Central memory CD4-positive, alpha-beta T cell (primary cell): ENCODE measurements around the gene TRPM3.
"Not testable (repeated sequence)": the region's sequence is repeated elsewhere in the genome, so short reads cannot be mapped to it uniquely, and the experiment has no call there.

Experiments
- DNase-seq: peaks from one replicate; pipeline ENCODE4 v3.0.0; 2022

The TRPM3 gene

GRCh38 chr9:70724794-70725193 is 396.6 kb downstream of the TRPM3 start:
- DNase-seq, result not testable (repeated sequence)

GRCh38 chr9:70724025-70724424 is 397.4 kb downstream of the TRPM3 start:
- DNase-seq, result not testable (repeated sequence)

GRCh38 chr9:70706797-70707196 is 414.6 kb downstream of the TRPM3 start:
- not testable (repeated sequence) for DNase-seq

- no peak for DNase-seq
These were observed 420.3 kb downstream of the TRPM3 start for GRCh38 chr9:70701163-70701562.

DNA sequence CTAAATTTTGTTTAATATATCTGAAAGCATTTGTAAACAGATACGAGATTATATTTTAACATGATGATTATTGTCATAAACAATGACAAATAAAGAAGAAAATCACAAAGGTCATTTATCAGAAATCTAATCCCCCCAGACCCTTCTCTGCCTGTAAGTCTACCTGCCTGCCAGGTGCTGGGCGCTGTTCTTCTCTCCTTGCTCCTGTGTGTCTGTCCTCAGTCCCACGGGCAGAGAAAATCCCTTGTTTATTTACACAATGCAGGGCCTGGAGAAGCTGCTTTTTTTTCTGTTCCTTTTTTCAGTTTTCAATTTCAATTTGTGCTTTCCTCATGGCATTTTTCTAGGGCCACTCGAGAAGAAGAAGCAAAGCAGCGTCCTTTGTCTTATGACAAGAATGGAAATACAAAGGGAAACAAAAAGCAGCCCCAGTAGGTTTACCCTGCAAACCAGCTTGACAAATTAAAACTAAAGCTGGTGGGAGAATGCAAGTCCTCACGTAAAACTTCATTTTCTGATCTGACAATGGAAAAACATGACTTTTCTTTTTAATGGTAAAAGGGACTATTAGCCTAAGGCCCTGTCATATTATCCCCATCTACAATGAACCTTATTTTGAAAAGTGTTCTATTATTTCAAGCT is 424.6 kb downstream of the TRPM3 start:
- no peak for DNase-seq

DNA sequence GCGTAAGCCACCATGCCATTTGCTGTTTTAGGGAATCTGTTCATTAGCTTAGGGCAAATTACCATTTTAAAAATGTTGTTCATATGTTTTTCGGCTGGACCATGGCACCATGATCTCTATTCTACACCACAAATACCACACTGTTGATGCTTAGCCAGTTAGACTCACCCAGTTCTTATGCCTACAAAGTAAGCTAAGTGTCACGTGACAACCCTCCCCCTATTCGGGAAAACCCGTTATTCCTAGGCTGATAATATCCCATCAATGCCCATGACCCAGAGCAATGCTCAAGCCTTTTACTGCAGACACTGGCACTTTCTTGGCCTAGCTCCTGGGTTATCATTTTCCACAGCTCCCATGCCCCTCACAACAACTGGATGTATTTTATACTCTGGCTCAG is 426.7 kb downstream of the TRPM3 start:
- DNase-seq, result no peak

DNA sequence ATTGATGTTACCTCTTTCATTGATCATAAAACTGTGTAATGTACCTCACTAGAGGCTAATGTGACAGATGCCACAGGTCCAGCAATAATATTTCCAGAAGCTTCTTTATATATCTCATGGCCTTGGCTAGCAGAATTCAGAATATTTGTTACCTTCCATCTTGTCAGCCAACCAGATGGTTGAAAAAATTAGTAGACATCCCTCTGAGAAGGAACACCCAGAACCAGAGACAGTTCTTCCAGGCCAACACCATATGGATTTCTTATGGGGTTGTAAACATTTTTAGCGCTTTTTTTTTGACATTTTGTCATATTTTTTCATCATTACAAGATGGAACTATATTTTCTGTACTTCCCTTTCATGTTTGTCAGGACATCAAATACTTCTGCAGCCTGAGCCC is 428.2 kb downstream of the TRPM3 start:
- no peak for DNase-seq

DNA sequence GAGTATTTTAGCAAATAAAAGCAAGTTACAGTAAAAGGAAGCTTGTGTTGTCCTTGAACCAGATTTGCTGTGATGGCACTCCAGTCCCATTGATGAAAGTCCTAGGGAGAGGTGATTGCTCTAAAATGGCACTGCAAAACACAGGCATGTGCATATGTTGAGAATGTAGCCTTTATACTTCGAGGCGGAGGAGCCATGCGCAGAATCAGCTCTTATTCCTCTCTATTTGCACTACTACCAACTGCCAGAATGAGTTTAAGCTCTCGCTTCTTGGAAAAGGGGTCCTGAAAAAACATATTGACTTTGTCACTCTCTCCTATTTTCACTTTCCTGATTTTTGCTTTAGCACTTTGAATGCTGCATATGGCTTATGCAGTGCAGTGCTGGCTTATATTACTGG is 429.0 kb downstream of the TRPM3 start:
- DNase-seq, result no peak

DNA sequence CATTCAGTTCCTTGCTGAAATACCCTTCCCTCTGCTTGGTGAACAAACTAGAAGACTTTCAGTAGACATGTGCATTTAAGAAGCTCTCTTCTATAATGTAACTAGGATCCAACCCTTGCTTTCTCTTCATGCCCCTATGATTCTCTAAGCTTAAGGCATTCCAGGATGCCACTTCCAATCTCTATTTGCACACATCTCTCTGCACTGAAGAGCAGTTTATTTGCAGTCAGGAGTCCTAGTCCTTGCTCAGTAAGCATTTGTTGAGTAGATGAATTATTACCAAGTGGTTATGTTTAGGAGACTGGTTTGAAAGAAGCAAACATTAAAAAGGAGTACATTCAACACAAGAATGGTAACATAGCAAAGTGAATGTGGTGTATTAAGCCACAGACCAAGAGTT is 432.7 kb downstream of the TRPM3 start:
- no peak for DNase-seq

DNA sequence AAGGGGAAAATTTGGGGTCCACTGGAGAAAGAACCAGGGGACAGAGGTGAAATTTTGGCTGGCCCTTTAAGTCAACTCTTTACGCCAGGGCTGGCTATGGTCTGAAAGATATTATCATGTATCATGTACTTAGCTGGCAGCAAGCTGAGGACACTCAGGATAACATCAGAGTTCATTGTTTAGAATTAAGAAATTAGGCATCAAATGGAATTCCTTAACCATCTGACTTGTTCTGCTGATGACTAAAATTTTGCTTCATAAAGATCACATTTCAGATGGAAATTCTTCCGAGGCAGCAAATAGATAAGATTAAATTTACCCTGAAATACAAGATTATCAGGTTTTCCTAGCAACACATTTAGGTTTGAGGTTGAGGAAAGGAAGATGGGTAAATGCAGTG is 437.6 kb downstream of the TRPM3 start:
- no peak for DNase-seq

DNA sequence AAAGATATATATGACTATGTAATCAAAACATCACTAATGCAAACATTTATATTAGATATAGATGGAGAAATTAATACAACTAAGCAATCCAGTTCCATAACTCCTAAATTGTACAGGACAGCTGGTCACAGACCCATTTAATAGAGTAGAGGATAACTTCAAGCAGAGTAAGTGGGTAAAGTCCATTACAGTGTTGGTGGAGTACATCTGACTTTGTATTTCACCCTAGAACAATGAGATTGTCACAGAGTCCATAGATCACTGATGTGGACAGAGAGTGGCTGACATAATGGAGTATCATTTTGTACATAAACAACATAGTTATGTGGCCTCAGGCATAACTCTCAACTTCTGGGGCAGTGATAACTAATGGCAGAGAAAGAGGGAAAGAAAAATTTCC is 439.1 kb downstream of the TRPM3 start:
- DNase-seq, result no peak

DNA sequence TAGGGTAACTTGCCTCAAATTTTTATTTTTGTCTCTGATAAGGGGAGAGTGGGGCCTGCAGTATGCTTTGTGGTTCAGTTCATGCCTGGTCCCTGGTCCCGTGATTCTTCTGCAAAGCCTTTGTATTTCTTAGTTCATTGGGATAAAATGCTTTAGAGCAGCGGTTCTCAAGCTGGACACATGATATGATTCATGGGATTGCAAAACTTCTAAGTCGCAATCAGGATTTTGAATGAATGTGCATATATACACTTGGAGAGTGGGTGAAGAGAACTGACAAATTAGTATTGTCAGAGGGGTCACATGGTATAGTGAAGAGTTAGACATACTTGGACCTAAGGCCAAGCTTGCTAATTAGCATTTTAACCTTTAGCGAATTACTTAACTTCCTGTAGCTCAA is 441.6 kb downstream of the TRPM3 start:
- DNase-seq, result no peak

DNA sequence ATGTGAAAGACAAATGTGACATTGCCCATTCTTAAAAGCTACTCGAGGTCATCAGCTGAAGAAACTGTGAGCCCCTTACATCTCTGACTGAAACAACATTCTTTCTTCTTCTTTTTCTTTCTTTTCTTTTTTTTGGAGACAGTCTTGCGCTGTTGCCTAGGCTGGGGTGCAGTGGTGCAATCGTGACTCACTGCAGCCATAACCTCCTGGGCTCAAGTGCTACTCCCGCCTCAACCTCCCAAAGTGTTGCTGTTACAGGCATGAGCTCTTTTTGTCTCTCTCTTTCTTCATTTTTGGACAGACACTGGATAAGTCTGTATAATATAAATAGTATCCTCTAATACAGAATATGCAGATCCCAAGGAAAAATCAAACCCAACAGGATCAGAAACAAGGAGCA is 443.3 kb downstream of the TRPM3 start:
- no peak for DNase-seq

GRCh38 chr9:70677055-70677735 is 444.2 kb downstream of the TRPM3 start:
- no peak for DNase-seq

GRCh38 chr9:70675868-70676370 is 445.5 kb downstream of the TRPM3 start:
- no peak for DNase-seq

DNA sequence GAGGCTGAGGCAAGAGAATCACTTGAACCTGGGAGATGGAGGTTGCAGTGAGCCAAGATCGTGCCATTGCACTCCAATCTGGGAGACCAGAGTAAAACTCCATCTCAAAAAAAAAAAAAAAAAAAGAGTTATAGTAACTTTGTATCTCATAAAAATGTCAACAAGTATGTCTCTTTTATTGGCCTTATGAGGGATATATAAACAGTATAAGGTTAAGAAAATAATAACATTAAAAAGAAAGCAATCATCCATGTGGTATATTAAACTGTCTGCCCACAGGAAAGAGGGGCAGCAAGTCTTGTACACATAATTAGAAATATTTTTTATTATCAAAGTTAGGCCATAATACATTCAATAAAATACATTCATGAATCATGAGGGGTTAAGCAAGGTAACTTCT is 447.6 kb downstream of the TRPM3 start:
- no peak for DNase-seq

DNA sequence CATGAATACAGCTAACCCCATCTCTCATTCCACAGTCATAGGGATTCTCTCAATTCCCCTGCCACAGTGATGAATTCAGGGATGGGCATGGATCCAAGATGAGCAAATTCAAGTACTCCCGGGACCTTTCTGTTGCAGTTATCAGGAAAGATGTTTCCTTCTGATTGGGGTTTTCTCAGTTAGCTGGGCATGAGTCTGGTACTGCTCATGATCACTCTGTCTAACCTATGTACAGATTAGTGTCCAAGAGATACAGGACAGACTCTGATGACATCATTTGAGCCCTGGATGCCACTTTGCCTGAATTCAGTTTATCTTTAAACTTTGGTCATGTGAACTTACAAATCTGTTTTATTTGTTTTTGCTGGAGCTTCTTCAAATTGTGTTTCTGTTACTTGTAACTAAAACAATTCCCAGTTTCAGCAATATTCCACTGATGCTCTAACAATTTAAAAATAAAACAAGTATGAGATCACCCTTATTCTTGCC is 449.2 kb downstream of the TRPM3 start:
- DNase-seq, result no peak

- DNase-seq, result no peak
These were observed 452.7 kb downstream of the TRPM3 start for GRCh38 chr9:70668751-70669150.

- no peak for DNase-seq
These were observed 462.7 kb downstream of the TRPM3 start for GRCh38 chr9:70658765-70659164.

DNA sequence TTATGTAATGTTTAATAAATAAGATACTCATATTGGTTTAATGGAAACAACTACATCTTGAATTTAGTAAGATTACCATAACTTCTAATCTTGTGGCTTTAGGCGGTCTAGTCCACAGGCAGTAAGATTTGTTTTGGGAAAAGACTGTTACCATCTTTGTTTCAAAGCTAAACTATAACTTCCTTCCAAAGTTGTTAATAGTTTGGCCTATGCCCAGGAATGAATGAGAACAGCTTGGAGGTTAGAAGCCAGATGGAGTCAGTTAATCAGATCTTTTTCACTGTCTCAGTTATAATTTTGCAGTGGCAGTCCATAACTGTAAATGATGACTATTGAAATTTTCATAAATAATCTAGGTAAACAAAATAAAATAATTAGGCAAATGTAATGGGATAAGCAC is 465.1 kb downstream of the TRPM3 start:
- DNase-seq, result no peak

GRCh38 chr9:70654144-70654543 is 467.3 kb downstream of the TRPM3 start:
- no peak for DNase-seq

DNA sequence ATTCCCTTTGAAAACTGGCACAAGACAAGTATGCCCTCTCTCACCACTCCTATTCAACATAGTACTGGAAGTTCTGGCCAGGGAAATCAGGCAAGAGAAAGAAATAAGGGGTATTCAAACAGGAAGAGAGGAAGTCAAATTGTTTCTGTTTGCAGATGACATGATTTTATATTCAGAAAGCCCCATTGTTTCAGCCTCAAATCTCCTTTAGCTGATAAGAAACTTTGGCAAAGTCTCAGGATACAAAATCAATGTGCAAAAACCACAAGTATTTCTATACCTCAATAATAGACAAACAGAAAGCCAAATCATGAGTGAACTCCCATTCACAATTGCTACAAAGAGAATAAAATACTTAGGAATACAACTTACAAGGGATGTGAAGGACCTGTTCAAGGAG is 476.8 kb downstream of the TRPM3 start:
- DNase-seq, result not testable (repeated sequence)

DNA sequence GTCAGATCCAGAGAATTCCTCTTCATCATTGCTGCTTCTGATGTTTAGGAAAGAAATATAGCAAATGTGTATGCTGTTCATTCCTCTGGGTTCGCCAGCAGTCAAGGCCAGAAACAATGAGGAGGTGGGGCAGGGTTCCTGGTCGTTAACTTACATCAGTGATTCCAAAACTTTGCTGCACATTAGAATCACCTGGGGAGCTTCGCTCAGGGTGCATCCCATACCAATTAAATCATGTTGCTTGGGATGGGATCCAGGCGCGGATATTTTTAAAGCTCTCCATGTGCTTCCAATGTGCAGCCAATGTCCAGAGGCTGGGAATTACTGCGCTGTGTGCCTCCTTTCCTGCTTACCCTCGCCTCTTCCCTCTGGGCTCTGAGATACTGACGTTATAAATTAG is 479.1 kb downstream of the TRPM3 start:
- no peak for DNase-seq

GRCh38 chr9:70641631-70642030 is 479.8 kb downstream of the TRPM3 start:
- DNase-seq, result no peak

GRCh38 chr9:70641031-70641430 is 480.4 kb downstream of the TRPM3 start:
- DNase-seq, result no peak
